Caco-2 (cell line): ENCODE results near the gene EXOC3L2. TPM values are rescaled to one million over a fixed set of nuclear protein-coding genes. Genes with fewer than 3 reads are reported as not detected.

Experiments
- BruUV-seq: library from RNA; stranded (reverse); fragments of 400-500 nt; replicated peaks from 2 replicates; lab custom pipeline; 2021; lab: Mats Ljungman, UMichigan
- CTCF ChIA-PET: fragments of 300-600 bp; sonication (Branson Sonifier 250); formaldehyde crosslinking; loops from one replicate; lab custom pipeline; 2022; ENCODE audit warnings: antibody characterized with exemption; lab: Charles Lee
- POLR2A ChIA-PET: fragments of 300-600 bp; sonication (Branson Sonifier 250); formaldehyde crosslinking; loops from one replicate; lab custom pipeline; 2022; ENCODE audit warnings: antibody characterized with exemption; lab: Charles Lee
- DNase-seq, 2 experiments: peaks; one replicate each; pipeline versions ENCODE4 v3.0.0 to v3.0.0-alpha.2; 2020 to 2022
- H3K27me3 ChIP-seq: replicated peaks from 2 replicates; pipeline ENCODE4 v1.6.0; 2011; ENCODE audit warnings: low read length; ENCODE audit not compliant: control insufficient read depth, insufficient read depth
- H3K36me3 ChIP-seq: 2 replicates; pipeline ENCODE4 v1.5.1; 2011; ENCODE audit warnings: low read length; ENCODE audit not compliant: control insufficient read depth, insufficient read depth
- H3K4me1 ChIP-seq: fragments of 250-450 bp; sonication (Bioruptor Pico); 2 replicates; pipeline ENCODE4 v1.5.1; 2020; ENCODE audit warnings: mild to moderate bottlenecking
- H3K4me3 ChIP-seq: 2 replicates; pipeline ENCODE4 v1.5.1; 2011; ENCODE audit warnings: low read depth, mild to moderate bottlenecking, control low read depth, low read length
- H3K9me3 ChIP-seq: fragments of 250-450 bp; sonication (Bioruptor Pico); 2 replicates; pipeline ENCODE4 v1.5.1; 2020; ENCODE audit warnings: mild to moderate bottlenecking, moderate library complexity
- H3K27ac Mint-ChIP-seq: one replicate; pipeline ENCODE4 v1.8.0; 2022; ENCODE audit warnings: mixed read lengths; ENCODE audit not compliant: unreplicated experiment
- H3K27me3 Mint-ChIP-seq: one replicate; pipeline ENCODE4 v1.8.0; 2022; ENCODE audit warnings: mixed read lengths; ENCODE audit not compliant: insufficient read depth, unreplicated experiment
- H3K36me3 Mint-ChIP-seq: one replicate; pipeline ENCODE4 v1.8.0; 2022; ENCODE audit warnings: mild to moderate bottlenecking, mixed read lengths; ENCODE audit not compliant: insufficient read depth, unreplicated experiment
- H3K4me1 Mint-ChIP-seq: one replicate; pipeline ENCODE4 v1.8.0; 2022; ENCODE audit warnings: low read depth, mixed read lengths; ENCODE audit not compliant: unreplicated experiment
- H3K4me3 Mint-ChIP-seq: one replicate; pipeline ENCODE4 v1.8.0; 2022; ENCODE audit warnings: mild to moderate bottlenecking, moderate library complexity, mixed read lengths; ENCODE audit not compliant: unreplicated experiment
- H3K9me3 Mint-ChIP-seq: one replicate; pipeline ENCODE4 v1.8.0; 2022; ENCODE audit warnings: mixed read lengths; ENCODE audit not compliant: unreplicated experiment
- CTCF ChIP-seq, 2 experiments: fragments of 200-600 bp in 1 of 2; IDR thresholded peaks; 1 replicate in 1 of 2; 2 replicates in 1 of 2; pipeline versions ENCODE4 v1.5.1 to v1.8.0; 2011 to 2022; ENCODE audit warnings: antibody characterized with exemption in 1 of 2, control low read depth in 1 of 2, inconsistent platforms in 1 of 2, low read depth in 1 of 2, low read length in 1 of 2, mild to moderate bottlenecking in 1 of 2, moderate library complexity in 1 of 2; ENCODE audit not compliant: insufficient read depth in 1 of 2, severe bottlenecking in 1 of 2, unreplicated experiment in 1 of 2
- intact Hi-C: fragments of 100-400 bp; cut with micrococcal nuclease; formaldehyde crosslinking; loops from one replicate; pipeline ENCODE4 v1.10.0; 2022; ENCODE audit not compliant: unreplicated experiment
- total RNA-seq: library from RNA; stranded (reverse); gene quantifications from 2 replicates; pipeline ENCODE4 v1.2.3, GENCODE V29; 2022

Gene EXOC3L2
- total RNA-seq, 1 experiment from 2014 or later, result not detected

- H3K4me1 ChIP-seq, result peaks cover 19% of the 10 kb centered on the region
Measured at GRCh38 chr19:45163156-45163555, 82.1 kb downstream of the EXOC3L2 start.

GRCh38 chr19:45162608-45163143 is 82.5 kb downstream of the EXOC3L2 start:
- BruUV-seq, result no TSS peak
- no peaks in the 10 kb centered on the region for H3K27me3 Mint-ChIP-seq
- H3K4me1 Mint-ChIP-seq, result peaks cover 23% of the 10 kb centered on the region
- Histone ChIP-seq H3K4me1 (peaks cover 19% of the 10 kb centered on the region), H3K36me3 (peaks cover under 1% of the 10 kb centered on the region; the same call in 1 of the 2 replicates), H3K27me3 (no peaks in the 10 kb centered on the region), H3K9me3 (no peaks in the 10 kb centered on the region), H3K4me3 (no peak overlapping the region)
- POLR2A ChIA-PET, result no interaction called here
- CTCF ChIA-PET, result interaction anchor here (0.6 to 1.1 kb wide), 5 partner anchors 9 to 176 kb away, joined by 3 to 12 read pairs (median 4); partner anchors contain the start of genes BLOC1S3 and TRAPPC6A
- no peak for DNase-seq
- no peak for TF ChIP-seq CTCF (IDR thresholded peaks at IDR 0.05; ENCODE audit: insufficient read depth in 1 of 2, low read depth in 1 of 2, low read length in 1 of 2, severe bottlenecking in 1 of 2, unreplicated experiment in 1 of 2)
- no peak overlapping the region for H3K4me3 Mint-ChIP-seq
- intact Hi-C loops, result loop anchor here (5.0 kb wide), 1 partner anchor 85 kb away; the partner anchor contains the start of gene EXOC3L2
- H3K27ac Mint-ChIP-seq, result no peak overlapping the region
- H3K9me3 Mint-ChIP-seq, result no peaks in the 10 kb centered on the region
- peaks cover 39% of the 10 kb centered on the region for H3K36me3 Mint-ChIP-seq

More at GRCh38 chr19:45163156-45163555, 82.1 kb downstream of the EXOC3L2 start:
- DNase-seq, result no peak
- ChIA-PET CTCF (interaction anchor here (0.8 to 1.1 kb wide), 2 partner anchors 9 to 85 kb away, joined by 3 to 5 read pairs; no protein-coding TSS in a partner anchor), POLR2A (no interaction called here)
- no peak overlapping the region for H3K27ac Mint-ChIP-seq
- H3K27me3 Mint-ChIP-seq, result no peaks in the 10 kb centered on the region
- H3K4me1 Mint-ChIP-seq, result peaks cover 23% of the 10 kb centered on the region
- no peaks in the 10 kb centered on the region for H3K9me3 ChIP-seq
- no peaks in the 10 kb centered on the region for H3K9me3 Mint-ChIP-seq
- H3K4me3 ChIP-seq, result no peak overlapping the region
- TF ChIP-seq CTCF (IDR thresholded peaks at IDR 0.05; ENCODE audit: insufficient read depth in 1 of 2, low read depth in 1 of 2, low read length in 1 of 2, severe bottlenecking in 1 of 2, unreplicated experiment in 1 of 2), result no peak
- H3K27me3 ChIP-seq, result no peaks in the 10 kb centered on the region
- H3K36me3 ChIP-seq, result peaks cover 1% of the 10 kb centered on the region; the same call in 1 of the 2 replicates
- BruUV-seq, result no TSS peak
- peaks cover 38% of the 10 kb centered on the region for H3K36me3 Mint-ChIP-seq
- no peak overlapping the region for H3K4me3 Mint-ChIP-seq
- intact Hi-C loops, result loop anchor here (5.0 kb wide), 1 partner anchor 84 kb away; the partner anchor contains the start of gene EXOC3L2

Other genes with a start within 250 kb of the EXOC3L2 start
- 6.3 and 10.2 TPM in 2 replicates for gene RELB, start 243.9 kb downstream of the EXOC3L2 start, total RNA-seq
- 104 and 111 TPM in 2 replicates for gene CLASRP, start 206.4 kb downstream of the EXOC3L2 start, total RNA-seq
- 8.4 and 9.4 TPM in 2 replicates for gene ZNF296, start 168.9 kb downstream of the EXOC3L2 start, total RNA-seq
- 45.8 and 49.3 TPM in 2 replicates for gene GEMIN7, start 166.1 kb downstream of the EXOC3L2 start, total RNA-seq
- gene PPP1R37, start 152.2 kb downstream of the EXOC3L2 start, total RNA-seq, result 42.1 and 47.7 TPM in 2 replicates
- 2.4 and 2.9 TPM in 2 replicates for gene NKPD1, start 84.4 kb downstream of the EXOC3L2 start, total RNA-seq
- gene TRAPPC6A, start 67.2 kb downstream of the EXOC3L2 start, total RNA-seq, result 50.5 and 53.2 TPM in 2 replicates
- gene BLOC1S3, start 66.6 kb downstream of the EXOC3L2 start, total RNA-seq, result 20.1 and 20.4 TPM in 2 replicates
- gene MARK4, start 5.9 kb upstream of the EXOC3L2 start, total RNA-seq, result 30.3 and 33.4 TPM in 2 replicates
- not detected in 2 replicates for gene CKM, start 77.5 kb upstream of the EXOC3L2 start, total RNA-seq
- gene KLC3, start 95.3 kb upstream of the EXOC3L2 start, total RNA-seq, result 7.1 and 10.2 TPM in 2 replicates
- 86.8 and 89.5 TPM in 2 replicates for gene ERCC2, start 125.2 kb upstream of the EXOC3L2 start, total RNA-seq
- gene PPP1R13L, start 159.7 kb upstream of the EXOC3L2 start, total RNA-seq, result 65.8 and 68.6 TPM in 2 replicates
- 27.7 and 31.1 TPM in 2 replicates for gene POLR1G, start 161.2 kb upstream of the EXOC3L2 start, total RNA-seq
- gene ERCC1, start 178.5 kb upstream of the EXOC3L2 start, total RNA-seq, result 43.5 and 51.0 TPM in 2 replicates
- gene FOSB, start 222.6 kb upstream of the EXOC3L2 start, total RNA-seq, result 6.4 TPM in 2 replicates